DND-41 (cell line): ENCODE measurements around the gene NPNT.

Source experiments
- ATAC-seq: fragments of 200-7000 bp; cut with Tn5 transposase; 3 replicates; pipeline ENCODE4 v1.9.1; 2021; ENCODE audit warnings: low read depth; ENCODE audit not compliant: insufficient read depth
- DNase-seq: peaks from one replicate; pipeline ENCODE4 v3.0.0-alpha.2; 2020
- H2AFZ ChIP-seq: 2 replicates; pipeline ENCODE4 v1.6.0; 2012; ENCODE audit warnings: low read depth, low read length
- H3K27ac ChIP-seq: 2 replicates; pipeline ENCODE4 v1.5.1; 2012; ENCODE audit warnings: low read length, inconsistent platforms
- H3K27me3 ChIP-seq: fragments of 200-600 bp; sonication (generic); 2 replicates; pipeline ENCODE4 v1.6.0; 2012; ENCODE audit warnings: low read length, mild to moderate bottlenecking, inconsistent platforms; ENCODE audit not compliant: insufficient read depth, poor library complexity
- H3K36me3 ChIP-seq: 2 replicates; pipeline ENCODE4 v1.5.1; 2012; ENCODE audit warnings: low read length, inconsistent platforms; ENCODE audit not compliant: insufficient read depth
- H3K4me1 ChIP-seq: 2 replicates; pipeline ENCODE4 v1.5.1; 2012; ENCODE audit warnings: mild to moderate bottlenecking, low read length; ENCODE audit not compliant: insufficient read depth
- H3K4me2 ChIP-seq: 2 replicates; pipeline ENCODE4 v1.6.0; 2012; ENCODE audit warnings: mild to moderate bottlenecking, moderate library complexity, low read length, inconsistent platforms; ENCODE audit not compliant: insufficient read depth
- H3K4me3 ChIP-seq, 2 experiments: fragments of 200-600 bp in 1 of 2; shearing (Covaris generic) in 1 of 2; 2 replicates each; pipeline ENCODE4 v1.5.1; 2012 to 2016; ENCODE audit warnings: inconsistent platforms in 2 of 2, low read length in 2 of 2, mild to moderate bottlenecking in 2 of 2, low read depth in 1 of 2, moderate library complexity in 1 of 2
- H3K79me2 ChIP-seq: 2 replicates; pipeline ENCODE4 v1.6.0; 2012; ENCODE audit warnings: low read length, inconsistent platforms; ENCODE audit not compliant: insufficient read depth
- H3K9ac ChIP-seq: 2 replicates; pipeline ENCODE4 v1.6.0; 2012; ENCODE audit warnings: low read depth, mild to moderate bottlenecking, inconsistent platforms, low read length, moderate library complexity
- H3K9me3 ChIP-seq: 2 replicates; pipeline ENCODE4 v1.5.1; 2012; ENCODE audit warnings: low read length, moderate library complexity, mild to moderate bottlenecking, inconsistent platforms; ENCODE audit not compliant: insufficient read depth, severe bottlenecking
- H4K20me1 ChIP-seq: 2 replicates; pipeline ENCODE4 v1.6.0; 2012; ENCODE audit warnings: low read length; ENCODE audit not compliant: insufficient read depth
- EZH2 ChIP-seq: IDR thresholded peaks from 3 replicates; pipeline ENCODE4 v1.6.1; 2012; ENCODE audit warnings: borderline replicate concordance, low read depth, mild to moderate bottlenecking, moderate library complexity, low read length, inconsistent platforms; ENCODE audit not compliant: severe bottlenecking
- TF ChIP-seq, protein P1 (sequence below): IDR thresholded peaks from 2 replicates; pipeline ENCODE4 v1.5.1; 2012; ENCODE audit warnings: borderline replicate concordance, low read length, moderate library complexity, mild to moderate bottlenecking; ENCODE audit not compliant: poor library complexity, severe bottlenecking; ENCODE audit errors: extremely low read depth

NPNT gene

DNA sequence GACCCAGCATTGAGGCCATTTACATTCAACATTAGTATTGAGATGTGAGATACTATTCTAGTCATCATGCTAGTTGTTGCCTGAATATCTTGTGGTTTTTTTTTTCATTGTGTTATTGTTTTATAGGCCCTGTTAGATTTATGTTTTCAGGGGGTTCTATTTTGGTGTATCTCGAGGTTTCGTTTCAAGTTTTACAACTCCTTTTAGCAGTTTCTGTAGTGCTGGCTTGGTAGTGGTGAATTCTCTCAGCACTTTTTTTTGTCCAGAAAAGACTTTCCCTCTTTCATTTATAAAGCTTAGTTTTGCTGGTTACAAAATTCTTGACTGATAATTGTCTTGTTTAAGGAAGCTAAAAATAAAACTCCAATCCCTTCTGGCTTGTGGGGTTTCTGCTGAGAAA lies 115.5 kb downstream of the NPNT start:
- H3K27me3 ChIP-seq: no peaks in the 10 kb centered on the region
- H3K27ac ChIP-seq: no peak overlapping the region
- H3K9me3 ChIP-seq: no peaks in the 10 kb centered on the region
- H3K9ac ChIP-seq: no peak overlapping the region
- H2AFZ ChIP-seq: no peak overlapping the region
- no peaks in the 10 kb centered on the region for H3K4me1 ChIP-seq
- TF ChIP-seq, protein P1, sequence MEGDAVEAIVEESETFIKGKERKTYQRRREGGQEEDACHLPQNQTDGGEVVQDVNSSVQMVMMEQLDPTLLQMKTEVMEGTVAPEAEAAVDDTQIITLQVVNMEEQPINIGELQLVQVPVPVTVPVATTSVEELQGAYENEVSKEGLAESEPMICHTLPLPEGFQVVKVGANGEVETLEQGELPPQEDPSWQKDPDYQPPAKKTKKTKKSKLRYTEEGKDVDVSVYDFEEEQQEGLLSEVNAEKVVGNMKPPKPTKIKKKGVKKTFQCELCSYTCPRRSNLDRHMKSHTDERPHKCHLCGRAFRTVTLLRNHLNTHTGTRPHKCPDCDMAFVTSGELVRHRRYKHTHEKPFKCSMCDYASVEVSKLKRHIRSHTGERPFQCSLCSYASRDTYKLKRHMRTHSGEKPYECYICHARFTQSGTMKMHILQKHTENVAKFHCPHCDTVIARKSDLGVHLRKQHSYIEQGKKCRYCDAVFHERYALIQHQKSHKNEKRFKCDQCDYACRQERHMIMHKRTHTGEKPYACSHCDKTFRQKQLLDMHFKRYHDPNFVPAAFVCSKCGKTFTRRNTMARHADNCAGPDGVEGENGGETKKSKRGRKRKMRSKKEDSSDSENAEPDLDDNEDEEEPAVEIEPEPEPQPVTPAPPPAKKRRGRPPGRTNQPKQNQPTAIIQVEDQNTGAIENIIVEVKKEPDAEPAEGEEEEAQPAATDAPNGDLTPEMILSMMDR: no peak
- no peak for TF ChIP-seq EZH2
- DNase-seq (no peak), ATAC-seq (no peak)
- H3K36me3 ChIP-seq: no peaks in the 10 kb centered on the region
- H3K4me2 ChIP-seq: no peak overlapping the region
- no peaks in the 10 kb centered on the region for H3K79me2 ChIP-seq
- no peaks in the 10 kb centered on the region for H4K20me1 ChIP-seq
- H3K4me3 ChIP-seq: no peak overlapping the region

DNA sequence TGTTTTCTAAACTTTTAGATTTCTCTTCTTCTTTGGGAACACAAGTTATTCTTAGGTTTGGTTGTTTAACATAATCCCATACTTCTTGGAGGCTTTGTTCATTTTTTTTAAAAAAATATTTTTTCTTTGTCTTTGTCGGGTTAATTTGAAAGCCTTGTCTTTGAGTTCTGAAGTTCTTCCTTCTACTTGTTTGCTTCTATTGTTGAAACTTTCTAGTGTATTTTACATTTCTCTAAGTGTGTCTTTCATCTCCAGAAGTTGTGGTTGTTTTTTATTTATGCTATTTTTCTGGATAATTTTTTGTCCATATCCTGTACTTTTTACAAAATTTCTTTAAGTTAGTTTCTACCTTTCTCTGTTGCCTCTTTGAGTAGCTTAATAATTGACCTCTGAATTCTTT lies 116.1 kb downstream of the NPNT start:
- no peak for DNase-seq
- Histone ChIP-seq H3K4me1 (no peaks in the 10 kb centered on the region), H2AFZ (no peak overlapping the region), H3K4me3 (no peak overlapping the region), H3K27me3 (no peaks in the 10 kb centered on the region), H3K36me3 (no peaks in the 10 kb centered on the region), H3K9ac (no peak overlapping the region), H3K79me2 (no peaks in the 10 kb centered on the region), H3K27ac (no peak overlapping the region), H3K4me2 (no peak overlapping the region), H4K20me1 (no peaks in the 10 kb centered on the region), H3K9me3 (no peaks in the 10 kb centered on the region)
- TF ChIP-seq, protein P1: no peak
- no peak for TF ChIP-seq EZH2
- no peak for ATAC-seq

GRCh38 chr4:106017975-106018374 lies 122.7 kb downstream of the NPNT start:
- no peak overlapping the region for H2AFZ ChIP-seq

More at GRCh38 chr4:106017975-106018374, 122.7 kb downstream of the NPNT start:
- no peaks in the 10 kb centered on the region for H3K4me1 ChIP-seq
- H3K9me3 ChIP-seq: no peaks in the 10 kb centered on the region
- H3K4me2 ChIP-seq: no peak overlapping the region
- no peak overlapping the region for H3K9ac ChIP-seq
- no peak for ATAC-seq
- H3K27ac ChIP-seq: no peak overlapping the region
- no peaks in the 10 kb centered on the region for H4K20me1 ChIP-seq
- TF ChIP-seq, protein P1: no peak
- TF ChIP-seq EZH2: no peak
- H3K27me3 ChIP-seq: no peaks in the 10 kb centered on the region
- no peaks in the 10 kb centered on the region for H3K36me3 ChIP-seq
- no peaks in the 10 kb centered on the region for H3K79me2 ChIP-seq
- no peak for DNase-seq
- no peak overlapping the region for H3K4me3 ChIP-seq
